HTERT RPE-1 (cell line): ENCODE data around the gene SIAH3.

Experiments used
- in situ Hi-C: fragments of 300-500 bp; cut with MboI; formaldehyde crosslinking; loops from 4 replicates; pipeline ENCODE4 v1.14.3; 2020; ENCODE audit warnings: low sequenced_read_pairs

The SIAH3 gene

GRCh38 chr13:45863709-45864590 lies 12.4 kb upstream of the SIAH3 start:
- in situ Hi-C loops: no loop called here

- in situ Hi-C loops: no loop called here
Observed at GRCh38 chr13:45861322-45861721, 9.8 kb upstream of the SIAH3 start.

- in situ Hi-C loops: no loop called here
Observed at GRCh38 chr13:45860240-45860639, 8.7 kb upstream of the SIAH3 start.

GRCh38 chr13:45859705-45860104 lies 8.2 kb upstream of the SIAH3 start:
- in situ Hi-C loops: no loop called here

- in situ Hi-C loops: no loop called here
Observed at GRCh38 chr13:45852494-45852893, 941 bp upstream of the SIAH3 start.

GRCh38 chr13:45851956-45852355 lies 403 bp upstream of the SIAH3 start:
- in situ Hi-C loops: no loop called here

GRCh38 chr13:45850027-45850613 lies 1.4 kb downstream of the SIAH3 start:
- in situ Hi-C loops: no loop called here

- in situ Hi-C loops: no loop called here
Observed at GRCh38 chr13:45849408-45849807, 2.1 kb downstream of the SIAH3 start.

GRCh38 chr13:45847554-45848224 lies 3.9 kb downstream of the SIAH3 start:
- in situ Hi-C loops: no loop called here

GRCh38 chr13:45846681-45847080 lies 4.9 kb downstream of the SIAH3 start:
- in situ Hi-C loops: no loop called here

GRCh38 chr13:45838171-45838745 lies 13.3 kb downstream of the SIAH3 start:
- in situ Hi-C loops: no loop called here

- in situ Hi-C loops: no loop called here
Observed at GRCh38 chr13:45837111-45837510, 14.4 kb downstream of the SIAH3 start.

GRCh38 chr13:45834411-45834994 lies 17.1 kb downstream of the SIAH3 start:
- in situ Hi-C loops: no loop called here

GRCh38 chr13:45833663-45834375 lies 17.7 kb downstream of the SIAH3 start:
- in situ Hi-C loops: no loop called here

- in situ Hi-C loops: no loop called here
Observed at GRCh38 chr13:45833242-45833641, 18.3 kb downstream of the SIAH3 start.

- in situ Hi-C loops: no loop called here
Observed at GRCh38 chr13:45831851-45832250, 19.7 kb downstream of the SIAH3 start.

- in situ Hi-C loops: no loop called here
Observed at GRCh38 chr13:45830121-45830520, 21.4 kb downstream of the SIAH3 start.

- in situ Hi-C loops: no loop called here
Observed at GRCh38 chr13:45828256-45828968, 23.1 kb downstream of the SIAH3 start.

- in situ Hi-C loops: no loop called here
Observed at GRCh38 chr13:45827318-45827717, 24.2 kb downstream of the SIAH3 start.

- in situ Hi-C loops: no loop called here
Observed at GRCh38 chr13:45826731-45827130, 24.8 kb downstream of the SIAH3 start.
